Medulla oblongata (tissue), 1 donor: ENCODE data around the gene TUBB1.
"Not testable (repeated sequence)": the region's sequence is repeated elsewhere in the genome, so short reads cannot be mapped to it uniquely, and the experiment has no call there.

ENCODE experiments used
- DNase-seq: peaks from one replicate; pipeline ENCODE4 v3.0.0-alpha.2; 2015; ENCODE audit errors: extremely low spot score

Gene TUBB1

GRCh38 chr20:59020938-59021551 is 1.8 kb downstream of the TUBB1 start:
- no peak for DNase-seq

GRCh38 chr20:59022754-59023153 is 3.5 kb downstream of the TUBB1 start:
- DNase-seq = no peak

DNA sequence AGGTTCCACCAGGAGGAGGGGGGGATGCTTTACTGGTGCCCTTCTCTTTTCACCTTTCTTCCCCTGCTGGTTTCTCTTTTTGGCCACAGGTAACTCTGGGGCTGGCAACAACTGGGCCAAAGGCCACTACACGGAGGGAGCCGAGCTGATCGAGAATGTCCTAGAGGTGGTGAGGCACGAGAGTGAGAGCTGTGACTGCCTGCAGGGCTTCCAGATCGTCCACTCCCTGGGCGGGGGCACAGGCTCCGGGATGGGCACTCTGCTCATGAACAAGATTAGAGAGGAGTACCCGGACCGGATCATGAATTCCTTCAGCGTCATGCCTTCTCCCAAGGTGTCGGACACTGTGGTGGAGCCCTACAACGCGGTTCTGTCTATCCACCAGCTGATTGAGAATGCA is 4.4 kb downstream of the TUBB1 start:
- no peak for DNase-seq

GRCh38 chr20:59024111-59024530 is 4.9 kb downstream of the TUBB1 start:
- DNase-seq = no peak

- no peak for DNase-seq
Observed at GRCh38 chr20:59025086-59025485, 5.9 kb downstream of the TUBB1 start.

DNA sequence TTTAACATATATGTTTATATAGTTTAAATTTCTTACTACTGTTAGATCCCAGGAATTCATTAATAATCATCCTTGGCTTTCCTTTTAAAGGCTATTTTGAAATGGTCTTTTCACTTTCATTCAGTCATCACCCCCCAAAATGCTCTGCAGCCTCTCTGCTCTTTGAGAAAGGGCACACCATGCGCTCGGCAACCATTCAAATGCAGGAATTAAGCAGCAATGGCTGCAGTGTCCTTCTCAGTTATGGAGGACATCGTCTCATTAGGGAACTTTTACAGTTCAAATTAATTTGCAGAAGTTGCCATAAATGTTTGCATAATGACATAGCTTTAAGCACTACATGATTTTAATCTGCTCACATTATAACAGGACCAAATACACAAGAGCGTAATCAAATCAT is 6.3 kb downstream of the TUBB1 start:
- DNase-seq = no peak

- DNase-seq = no peak
Observed at GRCh38 chr20:59026904-59027740, 7.9 kb downstream of the TUBB1 start.

GRCh38 chr20:59027741-59028320 is 8.6 kb downstream of the TUBB1 start:
- DNase-seq = no peak

DNA sequence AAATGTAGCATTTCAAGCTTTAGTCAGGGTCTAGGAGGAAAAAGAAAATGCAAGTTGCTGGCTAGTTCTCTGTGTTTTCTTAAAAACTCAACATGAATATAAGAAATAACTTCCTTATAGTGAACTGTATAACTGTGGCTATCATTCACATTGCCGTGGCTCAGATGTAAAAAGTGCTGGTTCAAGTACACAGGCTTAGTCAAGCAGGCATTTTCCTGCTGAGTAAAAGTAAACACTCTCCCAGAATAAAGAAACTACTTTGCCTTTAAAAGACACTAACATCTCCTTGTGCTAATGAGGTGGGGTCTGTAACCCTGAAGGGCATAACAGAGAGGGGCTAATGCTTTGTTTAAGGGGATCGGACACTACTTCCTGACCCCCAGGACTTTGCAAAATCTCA is 9.6 kb downstream of the TUBB1 start:
- no peak for DNase-seq

- no peak for DNase-seq
Observed at GRCh38 chr20:59030911-59031563, 11.8 kb downstream of the TUBB1 start.

GRCh38 chr20:59031564-59032022 is 12.4 kb downstream of the TUBB1 start:
- no peak for DNase-seq

DNA sequence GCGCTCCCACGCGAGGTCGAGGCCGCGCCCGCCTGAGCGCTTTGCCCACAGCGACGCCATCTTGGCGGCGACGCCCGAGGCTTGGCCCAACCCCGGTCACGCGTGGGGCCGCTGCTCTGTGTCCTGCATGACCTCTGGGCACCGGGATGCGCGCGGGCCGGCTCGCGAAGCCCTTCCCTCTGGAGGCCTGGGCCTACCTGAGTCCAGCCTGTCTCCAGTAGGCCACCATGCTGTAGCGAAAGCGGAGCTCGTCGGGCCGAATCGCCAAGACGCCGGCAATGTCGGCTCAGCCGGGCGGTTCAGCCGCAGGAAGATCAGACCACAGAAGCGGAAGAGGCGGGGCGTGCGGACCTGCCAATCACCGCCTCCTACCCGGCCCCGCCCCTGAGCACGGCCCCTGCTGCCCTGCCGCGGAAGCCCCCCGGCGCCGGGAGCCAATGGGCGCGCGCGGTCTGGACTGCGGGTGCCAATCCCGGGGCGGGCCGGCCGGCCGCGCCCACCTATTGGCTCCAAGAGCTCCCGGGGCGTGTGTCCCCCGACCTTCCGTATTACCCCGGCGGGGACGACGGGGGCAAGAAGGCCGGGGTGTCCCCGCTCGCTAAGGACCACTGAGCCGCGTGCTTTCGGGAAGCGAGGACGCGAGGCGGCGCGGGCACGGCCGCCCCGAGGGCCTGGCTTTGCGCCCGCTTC is 12.9 kb downstream of the TUBB1 start, which contains the start of gene ATP5F1E:
Gene ATP5F1E, minus strand, starts transcription at position 313 of the 690 bp plus-strand sequence. Its CDS starts 84 bp downstream, at position 229.
- DNase-seq = peak; percentile 97

- DNase-seq = no peak
Observed at GRCh38 chr20:59032713-59033059, 13.5 kb downstream of the TUBB1 start.

DNA sequence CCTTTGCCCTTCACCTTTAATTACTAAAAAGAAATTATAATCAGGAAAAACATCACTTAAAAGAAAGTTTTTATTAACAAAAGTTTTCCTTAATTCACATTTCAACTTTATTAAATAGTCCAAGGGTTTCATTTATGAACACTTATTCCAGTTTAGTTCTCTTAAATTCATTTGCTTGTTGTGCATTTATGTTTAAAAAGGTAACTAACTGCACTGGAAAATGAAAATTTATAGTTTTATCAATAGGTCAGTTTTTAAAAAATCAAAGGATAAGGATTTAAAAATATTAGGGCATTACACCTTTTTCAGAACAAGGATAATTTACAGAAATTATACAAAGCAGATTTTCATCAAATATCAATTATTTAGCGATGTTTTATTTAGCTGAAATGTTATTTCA is 13.9 kb downstream of the TUBB1 start:
- no peak for DNase-seq

DNA sequence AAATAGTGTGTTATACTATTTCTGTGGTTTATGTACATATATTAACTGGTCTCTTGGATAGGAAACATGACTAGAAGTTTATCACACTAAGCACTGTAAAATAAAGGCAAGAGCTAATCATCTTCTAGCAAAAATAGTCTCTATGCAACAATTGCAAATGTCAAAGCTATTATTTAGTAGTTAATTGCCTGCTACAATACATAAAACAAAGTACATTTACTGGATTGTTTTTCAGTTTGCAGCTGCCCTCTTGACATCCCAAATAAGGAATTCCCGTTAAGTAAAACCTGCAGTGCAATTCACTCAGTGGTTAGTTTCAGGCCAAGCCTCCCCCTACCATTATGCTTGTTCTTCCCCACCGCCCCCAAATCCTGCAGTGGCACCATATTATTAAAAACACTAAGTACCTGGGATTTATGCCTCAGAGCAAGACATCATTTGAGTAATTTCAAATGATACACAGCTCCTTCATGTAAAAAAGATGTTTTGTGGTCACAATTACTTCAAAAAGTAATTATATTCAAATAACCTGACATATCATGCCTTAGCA is 14.5 kb downstream of the TUBB1 start:
- DNase-seq = no peak

DNA sequence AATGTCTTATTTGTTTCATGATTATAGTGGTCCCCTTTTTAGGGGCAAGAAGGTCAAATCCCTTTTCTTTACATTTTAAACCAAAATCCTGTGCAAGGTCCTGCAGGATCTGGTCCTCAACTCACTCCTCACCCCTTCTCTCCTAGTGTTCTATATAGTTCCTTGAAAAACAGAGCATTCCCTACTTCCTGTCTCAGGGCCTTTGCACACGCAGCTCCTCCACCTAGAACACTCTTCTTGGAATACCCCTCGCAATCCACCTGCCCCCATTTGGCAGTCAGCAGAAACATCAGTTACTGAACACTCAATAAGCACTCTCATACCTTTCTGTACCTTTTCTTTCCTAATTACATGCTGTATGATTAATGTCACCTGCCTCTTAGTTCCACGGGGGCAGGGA is 16.2 kb downstream of the TUBB1 start:
- no peak for DNase-seq

- DNase-seq = no peak
Observed at GRCh38 chr20:59037386-59037785, 18.2 kb downstream of the TUBB1 start.

DNA sequence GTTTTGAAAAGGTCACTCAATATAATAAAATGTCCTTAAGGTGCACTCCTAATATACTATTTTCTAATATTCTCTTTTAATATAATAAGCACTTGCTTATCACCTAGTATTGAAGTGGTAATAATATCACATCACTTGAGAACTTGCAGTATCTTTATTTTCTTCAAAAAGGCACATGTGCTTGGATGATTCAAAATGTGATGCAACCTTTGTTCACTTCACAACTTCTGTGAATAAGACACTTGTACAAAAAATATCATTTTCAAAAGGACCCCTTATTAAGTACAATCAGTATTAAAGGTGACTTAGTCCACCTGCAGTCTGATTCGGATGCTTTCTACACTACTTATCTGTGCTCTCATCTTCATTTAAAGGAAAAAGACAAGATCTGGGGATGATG is 20.0 kb downstream of the TUBB1 start:
- no peak for DNase-seq

GRCh38 chr20:59040667-59041066 is 21.4 kb downstream of the TUBB1 start:
- no peak for DNase-seq

- not testable (repeated sequence) for DNase-seq
Observed at GRCh38 chr20:59041487-59041886, 22.3 kb downstream of the TUBB1 start.

GRCh38 chr20:59042151-59042795 is 23.0 kb downstream of the TUBB1 start, which contains the start of gene PRELID3B:
TSS of gene PRELID3B (minus strand) at chr20:59042786. CDS start at chr20:59042730, 56 bp downstream.
- no peak for DNase-seq
